GM18951 (cell line): ENCODE data around the gene AFAP1L2.

Experiments used
- POLR2A ChIP-seq: IDR thresholded peaks from 4 replicates; pipeline ENCODE4 v1.6.1; 2011; ENCODE audit warnings: mild to moderate bottlenecking; ENCODE audit not compliant: insufficient read length, insufficient read depth; ENCODE audit errors: extremely low read depth
- in situ Hi-C: fragments of 300-500 bp; cut with MboI; formaldehyde crosslinking; loops from one replicate; pipeline ENCODE4 v1.12.0; 2022; ENCODE audit warnings: low sequenced_read_pairs, mixed read lengths, inconsistent platforms; ENCODE audit not compliant: unreplicated experiment

AFAP1L2 gene

DNA sequence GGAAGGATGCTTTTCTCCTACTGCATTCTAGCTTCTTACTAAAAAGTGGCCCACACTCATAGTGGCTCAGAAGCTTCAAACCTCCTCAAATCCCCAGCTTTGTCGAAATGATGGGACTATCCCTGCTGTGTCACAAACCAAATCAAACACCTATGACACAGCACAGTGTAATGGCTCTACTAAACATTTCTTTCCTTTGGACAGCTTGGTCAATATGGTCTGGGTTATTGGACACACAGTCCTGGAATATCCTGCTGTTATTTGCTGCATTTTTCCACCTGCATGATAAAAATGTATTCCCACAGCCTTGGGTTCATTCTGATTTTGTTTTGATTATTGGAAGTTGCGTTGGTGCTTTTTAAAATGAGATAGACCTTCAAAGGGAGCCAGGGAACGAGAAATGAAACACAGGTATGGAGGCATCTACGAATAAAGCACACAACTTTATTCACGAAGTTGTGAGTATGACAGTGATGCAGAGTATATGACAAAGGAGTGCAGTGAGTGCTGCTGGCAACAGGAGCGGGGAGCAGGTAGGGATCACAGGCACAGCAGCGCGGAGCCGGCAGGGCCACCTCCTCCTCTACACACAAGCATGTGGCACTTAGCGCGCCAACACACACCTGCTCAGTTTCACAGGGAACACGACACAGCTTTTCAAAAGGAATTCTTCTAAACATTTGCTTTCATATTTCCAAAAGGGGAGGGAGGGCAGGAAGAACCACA lies 26.5 kb upstream of the AFAP1L2 start:
- in situ Hi-C loops: no loop called here
- no peak for TF ChIP-seq POLR2A

DNA sequence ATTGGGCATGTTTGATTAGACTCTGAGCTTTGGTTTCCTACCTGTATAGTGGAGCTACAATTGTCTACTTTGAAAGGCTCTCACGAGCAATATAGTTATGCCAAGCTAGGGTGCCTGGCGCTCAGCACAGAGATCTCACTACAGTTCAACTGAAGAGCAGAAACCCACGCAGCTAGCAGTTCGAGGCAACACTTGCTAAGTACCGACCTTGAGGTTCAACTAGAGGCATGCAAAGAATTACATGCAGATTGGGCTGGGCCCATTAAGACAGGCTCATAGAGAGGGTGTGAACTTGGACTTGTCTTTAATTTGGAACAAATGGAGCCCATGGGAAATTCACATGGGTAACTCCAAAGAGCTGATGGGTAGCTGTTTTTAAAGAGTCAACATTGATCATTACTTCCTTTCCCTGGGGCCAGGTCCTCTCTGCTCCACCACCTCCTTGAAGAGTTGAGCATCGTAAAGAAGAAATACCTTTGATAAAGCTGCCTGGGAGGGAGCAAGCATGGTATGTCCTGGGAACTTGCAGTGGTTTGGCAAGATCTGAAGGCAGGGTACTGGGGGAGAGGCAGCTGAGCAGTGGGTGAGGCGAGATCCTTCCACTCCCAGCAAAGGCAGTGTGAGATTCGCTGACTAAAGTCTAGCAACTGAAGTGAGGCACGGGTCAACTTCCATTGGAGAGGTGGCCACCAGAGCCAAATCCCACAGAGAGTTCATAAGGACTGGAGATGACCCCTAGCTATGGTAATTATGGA lies 25.5 kb upstream of the AFAP1L2 start:
- TF ChIP-seq POLR2A: no peak
- in situ Hi-C loops: no loop called here

DNA sequence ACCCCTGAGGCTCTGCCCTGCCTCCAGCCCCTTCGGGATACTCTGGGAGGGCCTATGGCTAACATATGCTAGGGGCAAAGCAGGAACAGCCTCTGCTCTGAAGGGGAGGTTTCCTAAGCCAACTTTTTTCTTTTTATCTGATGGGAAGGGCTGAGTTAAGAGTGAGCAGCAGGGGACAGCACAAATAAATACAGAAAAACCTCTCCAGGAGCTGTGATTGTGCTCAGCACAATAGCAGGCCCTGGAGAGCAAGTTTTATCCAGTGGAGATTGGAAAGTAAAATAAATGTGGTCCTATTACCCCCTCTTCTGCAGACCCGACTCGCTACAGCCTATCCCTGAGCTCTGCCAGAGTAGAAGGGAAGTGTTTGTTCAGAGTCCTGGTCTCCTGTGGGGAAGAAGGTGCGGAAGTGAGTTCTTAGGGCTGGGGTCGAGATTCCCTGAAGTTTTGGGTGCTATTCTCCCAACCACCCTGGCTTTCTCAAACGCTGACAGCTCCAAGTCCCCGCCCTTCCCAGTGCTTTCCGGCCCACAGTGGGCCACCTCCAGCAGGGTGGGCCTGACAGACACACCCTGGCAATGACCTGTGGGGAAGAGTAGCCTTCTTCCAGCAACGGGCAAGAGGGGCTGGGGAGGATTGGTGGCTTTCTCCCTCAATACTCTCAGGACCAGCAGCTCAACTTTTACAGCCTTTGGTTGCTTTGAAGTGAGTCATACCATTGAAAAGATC lies 23.0 kb upstream of the AFAP1L2 start:
- in situ Hi-C loops: no loop called here

DNA sequence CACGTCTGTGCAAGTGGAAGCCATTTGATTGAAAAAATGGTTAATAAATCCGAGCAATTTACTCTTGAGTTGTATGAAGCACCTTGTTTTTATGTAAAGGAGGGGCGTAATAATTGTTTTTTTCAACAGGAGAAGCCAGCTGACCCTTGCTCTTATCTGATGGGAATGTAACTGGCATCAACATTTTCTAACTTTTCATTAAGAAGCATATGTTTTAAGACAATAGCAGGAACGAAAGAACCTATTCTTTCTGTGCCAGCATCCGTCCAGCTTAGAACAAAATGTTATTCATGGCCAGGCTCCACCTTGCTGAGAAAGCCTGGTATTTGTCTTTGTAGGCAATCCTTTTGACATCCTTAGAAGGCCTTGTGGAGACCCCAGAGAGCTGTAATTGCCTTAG lies 22.2 kb upstream of the AFAP1L2 start:
- in situ Hi-C loops: no loop called here
- no peak for TF ChIP-seq POLR2A

More for the DNA sequence above, 23.0 kb upstream of the AFAP1L2 start:
- TF ChIP-seq POLR2A: no peak

DNA sequence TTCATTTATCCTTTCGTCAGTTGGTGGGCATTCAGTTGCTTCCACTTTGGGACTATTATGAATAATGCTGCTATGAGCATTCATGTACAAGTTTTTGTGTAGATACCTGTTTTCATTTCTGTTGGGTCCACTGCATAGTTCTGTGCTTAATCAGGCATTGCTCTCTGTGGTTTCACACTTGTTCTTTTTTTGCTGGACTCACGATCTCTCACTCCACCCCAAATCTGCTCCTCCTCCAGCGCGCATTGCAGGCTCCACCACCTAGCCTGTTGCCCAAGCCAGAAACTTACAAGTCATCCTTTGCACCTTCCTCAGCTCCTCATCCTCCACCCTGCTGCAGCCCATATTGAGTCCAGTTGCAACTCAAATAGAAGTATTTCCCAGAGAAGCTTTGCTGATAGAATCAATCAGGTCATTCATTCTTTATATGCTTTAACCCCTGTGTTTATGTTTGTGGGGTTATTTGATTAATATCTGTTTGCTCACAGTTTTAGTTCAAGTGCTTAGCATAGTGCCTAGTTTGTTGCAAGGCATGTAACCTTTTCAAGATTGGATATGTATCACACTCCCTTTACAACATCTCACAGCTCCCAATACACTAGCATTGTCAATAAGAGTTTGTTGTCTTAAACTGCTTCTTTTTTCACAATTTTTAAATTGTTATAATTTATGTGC lies 16.6 kb upstream of the AFAP1L2 start:
- in situ Hi-C loops: no loop called here
- no peak for TF ChIP-seq POLR2A

DNA sequence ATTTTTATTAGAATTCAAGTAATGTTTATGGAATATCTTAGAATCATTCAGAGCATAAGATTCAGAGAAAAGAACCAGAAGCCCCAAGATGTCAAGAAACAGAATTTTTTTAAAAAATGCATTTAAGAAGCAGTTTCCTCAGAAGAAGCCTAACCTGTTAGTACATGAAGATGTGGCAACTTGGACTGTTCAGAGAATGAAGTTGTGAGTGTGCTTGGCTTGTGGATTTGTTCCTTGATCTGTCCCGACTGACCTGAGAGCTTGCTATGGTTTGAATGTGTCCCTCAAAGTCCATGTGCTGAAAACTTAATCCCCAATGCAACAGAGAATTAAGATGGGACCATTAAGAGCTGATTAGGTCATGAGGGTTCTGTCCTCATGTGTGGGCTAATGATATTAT lies 13.8 kb upstream of the AFAP1L2 start:
- in situ Hi-C loops: no loop called here
- TF ChIP-seq POLR2A: no peak

DNA sequence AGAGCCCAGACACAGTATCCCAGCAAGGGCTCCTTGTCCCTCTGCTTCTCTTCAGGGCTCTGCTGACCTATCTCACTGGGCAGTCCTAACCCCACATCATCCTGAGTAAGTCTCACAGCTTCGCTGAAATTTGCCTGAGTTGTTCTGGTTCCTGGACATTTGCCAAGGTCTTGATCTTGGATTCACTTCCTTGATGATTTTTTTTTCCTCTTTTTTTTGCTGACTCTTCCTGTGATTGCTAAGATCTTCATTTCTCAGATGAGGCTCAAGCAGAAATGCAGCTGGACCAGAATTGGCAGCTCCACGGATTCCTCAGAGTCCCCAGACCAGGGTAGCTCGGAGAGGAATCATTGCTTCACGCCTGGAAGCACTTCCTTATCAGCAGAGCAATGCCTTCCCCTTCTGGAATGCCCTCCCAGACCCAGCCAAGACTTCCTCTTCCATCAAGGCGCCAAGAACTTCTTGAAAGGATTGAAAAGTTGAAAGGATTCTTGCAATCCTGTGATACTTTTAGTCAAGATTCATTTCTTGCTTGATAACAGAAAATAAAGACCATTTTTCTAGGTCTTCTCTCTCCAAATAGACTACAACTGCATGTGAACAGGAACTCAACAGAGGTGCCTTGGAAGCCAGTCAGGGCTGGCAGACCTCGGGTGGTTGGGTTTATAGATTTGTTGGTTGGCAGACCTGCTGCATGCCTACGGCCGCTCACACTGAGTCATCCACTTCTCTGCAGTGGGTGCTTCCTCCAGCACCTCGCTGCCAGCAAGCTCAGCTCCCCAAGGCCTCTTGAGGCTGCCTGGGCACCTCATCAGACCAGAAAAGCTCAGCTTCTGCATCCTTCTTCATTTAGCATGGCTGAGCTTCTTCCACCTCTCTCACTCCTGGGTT lies 8.8 kb upstream of the AFAP1L2 start:
- no peak for TF ChIP-seq POLR2A
- in situ Hi-C loops: no loop called here

DNA sequence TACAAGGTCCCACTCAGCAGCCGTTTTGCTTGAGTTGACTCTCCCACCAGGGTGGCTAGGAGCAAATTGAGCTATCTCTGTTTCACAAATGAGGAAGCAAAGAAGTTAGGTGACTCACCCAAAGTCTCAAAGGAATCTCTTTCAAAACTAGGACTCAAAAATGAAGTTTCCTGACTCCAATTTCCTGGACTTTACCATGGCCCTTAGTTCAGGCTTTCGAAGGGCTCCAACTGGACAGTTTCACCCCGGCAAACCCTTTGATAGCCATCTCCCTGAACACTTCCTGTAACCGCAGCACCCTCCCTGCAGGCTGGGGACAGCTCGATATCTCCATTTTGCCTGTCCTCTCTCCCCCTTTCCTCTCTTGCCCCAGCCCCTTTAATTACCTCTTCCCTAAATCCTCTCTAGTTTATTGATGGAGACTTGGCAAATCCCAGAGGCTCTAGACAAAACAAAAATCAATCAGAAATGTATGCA lies 4.7 kb upstream of the AFAP1L2 start:
- no peak for TF ChIP-seq POLR2A
- in situ Hi-C loops: no loop called here

DNA sequence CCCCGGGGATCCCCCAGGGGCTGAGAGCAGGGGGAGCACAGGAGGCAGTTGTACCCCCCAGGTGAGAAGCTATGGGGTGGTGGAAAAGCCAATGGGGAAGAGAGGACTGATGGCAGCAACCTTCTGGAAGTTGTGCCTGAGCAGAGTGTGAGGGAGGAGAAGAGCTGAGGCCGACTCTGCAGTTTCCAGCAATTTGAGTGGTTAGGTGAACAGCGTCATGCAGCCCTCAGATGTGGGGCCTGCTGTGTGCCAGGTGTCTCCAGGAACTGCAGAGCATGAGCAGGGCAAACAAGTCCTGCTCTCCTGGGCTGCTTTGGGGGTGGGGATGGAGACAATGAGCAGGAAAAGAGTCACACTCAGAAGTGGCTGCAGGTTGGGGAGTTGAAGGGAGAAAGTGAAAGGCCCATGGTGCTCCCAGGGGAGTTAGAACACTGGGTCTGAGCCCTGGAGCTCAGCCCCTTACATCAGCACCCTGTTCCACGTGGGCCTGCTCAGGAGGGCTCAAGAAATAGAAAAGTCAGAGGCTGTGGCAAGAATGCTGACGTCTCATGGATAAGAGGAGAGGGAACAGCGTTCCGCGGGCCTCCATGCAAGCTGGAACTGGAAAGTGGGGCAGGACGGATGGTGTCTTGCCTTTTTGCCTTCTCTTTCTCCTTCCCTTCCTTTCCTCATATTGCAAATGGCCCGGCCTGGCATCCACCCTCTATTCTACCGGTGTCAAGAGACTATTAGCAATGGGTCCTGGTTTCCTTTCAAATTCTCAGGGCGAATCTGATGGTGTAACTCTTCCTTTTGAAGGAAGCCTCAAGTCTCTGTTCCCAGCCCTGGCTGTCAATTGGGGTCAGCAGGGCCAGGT lies 4.0 kb upstream of the AFAP1L2 start:
- in situ Hi-C loops: no loop called here
- TF ChIP-seq POLR2A: no peak

DNA sequence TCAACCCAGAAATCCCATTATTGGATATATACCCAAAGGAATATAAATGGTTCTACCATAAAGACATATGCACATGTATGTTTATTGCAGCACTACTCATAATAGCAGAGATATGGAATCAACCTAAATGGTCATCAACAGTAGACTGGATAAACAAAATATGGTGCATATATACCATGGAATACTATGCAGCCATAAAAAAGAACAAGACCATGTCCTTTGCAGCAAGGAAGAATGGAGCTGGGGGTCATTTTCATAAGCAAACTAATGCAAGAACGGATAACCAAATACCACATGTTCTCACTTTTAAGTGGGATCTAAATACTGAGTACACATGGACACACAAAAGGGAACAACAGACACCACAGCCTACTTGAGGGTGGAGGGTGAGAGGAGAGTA lies 2.2 kb upstream of the AFAP1L2 start:
- no peak for TF ChIP-seq POLR2A
- in situ Hi-C loops: no loop called here

DNA sequence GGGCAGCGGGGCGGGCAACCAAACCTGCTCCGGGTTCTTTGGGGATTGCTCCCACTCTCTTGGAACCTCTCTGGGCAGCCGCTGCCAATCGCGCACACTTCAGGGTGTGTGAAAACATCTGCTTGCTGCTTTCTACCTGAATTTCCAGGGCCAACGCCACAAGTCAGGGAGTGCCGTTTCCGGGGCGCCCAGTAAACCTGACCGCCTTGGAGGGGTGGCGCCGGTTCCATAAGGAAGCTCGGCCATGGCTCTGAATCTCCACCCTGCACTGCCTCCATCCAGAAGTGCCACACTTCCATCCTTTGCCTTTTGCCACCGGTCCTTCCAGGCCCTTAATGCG lies 679 bp upstream of the AFAP1L2 start:
- in situ Hi-C loops: no loop called here
- no peak for TF ChIP-seq POLR2A

DNA sequence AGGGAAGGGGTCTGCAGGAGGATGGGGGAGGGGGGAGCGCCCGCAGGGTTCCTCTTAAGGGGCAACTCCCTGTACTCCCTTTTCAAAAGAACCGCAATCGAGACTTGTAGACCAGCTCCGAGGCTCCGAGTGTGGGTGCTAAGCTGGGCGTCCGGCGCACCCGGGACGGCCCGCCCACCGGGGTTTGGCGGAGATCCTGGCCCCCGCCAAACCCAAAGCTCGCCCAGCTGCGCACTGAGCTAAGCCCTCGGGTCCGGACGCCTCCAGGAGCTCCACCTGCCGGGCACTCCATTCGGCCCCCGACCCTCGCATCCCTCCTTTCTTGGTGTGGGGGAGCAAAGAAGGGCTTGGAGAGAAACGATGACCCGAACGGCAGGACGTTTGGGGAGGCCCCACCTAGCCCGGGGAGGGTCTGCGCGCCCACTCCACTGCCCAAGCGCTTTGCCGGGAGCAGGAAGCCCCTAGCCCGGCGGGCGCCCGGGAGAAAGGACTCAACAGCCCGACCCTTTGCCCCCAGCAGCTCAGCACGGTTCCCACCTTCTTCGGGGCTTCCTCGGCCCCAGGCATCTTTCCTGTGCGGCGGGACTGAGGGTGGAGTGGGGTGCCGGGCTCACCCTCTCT lies 651 bp downstream of the AFAP1L2 start:
- TF ChIP-seq POLR2A: no peak
- in situ Hi-C loops: no loop called here
